NCI-H510A (cell line): ENCODE data around the gene CCNY.
"Not testable (repeated sequence)": the region's sequence is repeated elsewhere in the genome, so short reads cannot be mapped to it uniquely, and the experiment has no call there.

Experiments used
- DNase-seq: peaks from one replicate; lab custom pipeline; 2025; lab: John Stamatoyannopoulos, UW

CCNY gene

DNA sequence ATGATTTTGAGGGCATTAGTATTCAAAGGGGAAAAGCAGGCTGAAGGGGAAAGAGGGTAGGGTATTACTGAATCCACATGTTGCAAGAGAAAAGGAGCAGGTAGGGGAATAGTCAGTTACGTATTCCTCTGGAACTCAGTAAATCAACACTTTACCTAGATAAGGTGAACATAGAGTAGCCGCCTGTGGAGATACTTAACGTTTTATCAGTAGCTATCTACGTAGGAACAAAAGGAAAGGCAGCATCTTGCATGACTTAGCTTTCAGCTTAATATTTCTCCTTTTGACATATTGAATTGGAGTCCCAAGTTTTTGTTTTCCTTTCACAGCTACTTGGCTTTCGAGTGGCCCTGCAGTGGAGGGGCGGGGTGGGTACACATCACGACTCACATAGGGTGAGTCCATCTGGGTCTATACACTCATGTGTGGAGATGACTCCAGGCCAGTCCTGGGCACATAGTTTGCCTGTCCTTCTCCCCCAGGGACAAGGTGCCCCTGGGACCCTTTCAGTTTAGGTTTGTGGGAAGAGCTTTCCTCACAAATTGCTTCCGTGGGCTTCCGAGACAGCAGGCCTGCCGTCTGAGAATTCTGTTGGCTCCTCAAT, 48.1 kb downstream of the CCNY start:
- DNase-seq, result no peak

DNA sequence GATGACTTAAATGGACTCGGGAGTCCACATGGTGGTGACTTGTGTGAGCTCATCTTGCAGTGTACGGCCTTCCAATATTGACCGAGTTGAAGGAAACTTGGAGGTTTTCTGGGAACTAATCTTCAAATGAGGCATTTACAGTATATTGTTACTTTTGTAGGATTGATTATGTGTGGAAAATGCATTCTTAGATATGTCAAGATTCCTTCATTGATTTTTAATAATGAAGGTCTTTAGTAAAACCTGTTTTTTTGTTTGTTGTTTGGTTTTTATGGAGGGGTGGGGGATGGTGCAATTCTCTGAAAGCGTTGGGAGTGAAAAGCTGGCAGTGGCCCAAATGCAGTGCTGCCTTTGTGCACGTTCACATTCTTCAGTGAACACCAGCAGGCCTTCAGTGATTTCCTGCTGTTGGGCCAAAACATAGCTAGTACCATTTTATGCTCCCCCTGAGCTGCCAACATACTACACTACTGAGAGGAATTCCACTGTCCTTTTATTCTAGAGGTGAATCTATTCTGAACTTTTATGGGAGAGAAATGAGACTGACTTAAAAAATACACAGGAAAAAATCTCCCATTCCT, 50.4 kb downstream of the CCNY start:
- DNase-seq, result no peak

DNA sequence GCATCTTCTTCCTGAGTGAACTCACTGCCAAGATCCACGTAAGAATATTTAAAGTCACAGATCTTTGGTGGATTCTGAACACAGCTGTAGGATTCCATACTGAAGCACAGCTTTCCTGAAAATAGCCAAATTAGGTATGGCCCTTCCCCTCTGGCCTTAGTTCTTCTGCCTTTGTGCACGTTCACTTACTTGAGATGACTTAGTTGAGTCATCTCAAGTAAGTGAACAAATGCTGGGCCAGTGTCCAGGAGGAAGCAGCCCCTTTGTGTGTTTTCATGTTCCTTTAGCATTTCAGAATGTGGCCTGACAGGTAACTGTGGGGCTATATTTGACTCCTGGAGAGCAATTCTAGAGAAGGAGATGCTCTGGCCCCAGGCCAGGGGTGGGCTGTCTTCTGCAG, 51.5 kb downstream of the CCNY start:
- DNase-seq, result no peak

DNA sequence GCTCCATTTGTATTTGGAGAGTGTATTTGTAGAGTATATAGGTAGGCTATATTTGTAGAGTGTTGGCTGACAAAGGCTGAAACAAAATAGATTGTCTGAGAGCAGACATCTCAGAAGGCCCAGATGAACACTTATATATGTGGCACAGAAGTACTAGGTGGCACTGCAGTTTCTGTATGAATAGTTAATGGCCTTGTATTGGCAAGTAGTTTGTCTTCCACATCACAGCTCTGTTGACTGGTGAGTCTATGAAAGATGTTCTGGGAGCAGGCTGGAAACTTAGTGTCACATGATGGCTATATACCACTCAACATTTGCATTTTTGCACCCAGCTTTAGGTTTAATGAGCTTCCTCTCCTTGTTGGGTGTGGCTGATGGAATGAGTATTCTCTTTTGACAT, 51.9 kb downstream of the CCNY start:
- DNase-seq, result no peak

DNA sequence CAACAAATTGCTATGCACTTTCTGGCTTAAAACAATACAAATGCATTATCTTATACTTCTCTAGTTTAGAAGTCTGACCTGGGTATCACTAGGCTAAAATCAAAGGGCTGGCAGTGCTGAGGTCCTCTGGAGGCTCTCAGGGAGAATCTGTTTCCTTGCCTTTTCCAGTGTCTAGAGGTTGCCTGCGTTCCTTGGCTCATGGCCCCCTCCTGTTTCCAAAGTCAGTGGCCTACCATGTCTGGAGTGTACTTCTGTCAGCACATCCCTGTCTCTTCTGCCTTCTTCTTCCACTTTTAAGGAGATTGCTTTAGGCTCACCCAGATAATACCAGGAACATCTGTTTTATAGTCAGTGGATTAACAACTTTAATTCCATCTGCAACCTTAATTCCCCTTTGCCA, 52.4 kb downstream of the CCNY start:
- no peak for DNase-seq

DNA sequence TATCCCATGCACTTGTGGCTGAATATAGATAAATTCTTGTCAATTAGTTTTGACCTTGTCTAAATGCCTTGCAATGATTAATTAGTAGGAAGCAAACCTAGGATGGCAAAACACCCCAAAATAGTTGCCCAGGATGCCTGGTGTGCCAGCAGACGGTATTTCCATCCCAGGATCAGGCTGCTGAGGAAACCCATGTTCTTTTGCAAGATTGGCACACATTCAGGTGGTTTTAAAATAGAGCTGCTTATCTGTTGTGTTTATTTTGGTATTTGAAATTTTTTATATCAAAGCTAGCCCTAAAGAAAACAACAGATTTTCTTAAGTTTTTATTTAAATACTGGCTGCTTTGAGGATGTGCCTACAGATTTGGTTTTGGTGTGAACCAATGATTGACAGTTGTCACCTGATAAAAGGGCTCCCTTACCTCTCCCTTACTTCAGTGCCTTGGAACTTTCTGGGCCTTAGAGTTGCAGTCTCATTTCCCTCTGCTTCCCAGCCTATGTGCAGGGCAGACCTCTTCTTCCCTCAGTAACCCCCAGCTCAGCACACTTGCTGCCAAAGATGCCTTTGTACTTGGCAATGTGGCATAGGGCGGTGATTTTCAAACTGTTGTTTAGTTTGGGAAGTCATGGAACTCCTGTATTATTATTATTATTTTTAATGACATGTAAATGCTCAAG, 54.0 kb downstream of the CCNY start:
- DNase-seq, result no peak

DNA sequence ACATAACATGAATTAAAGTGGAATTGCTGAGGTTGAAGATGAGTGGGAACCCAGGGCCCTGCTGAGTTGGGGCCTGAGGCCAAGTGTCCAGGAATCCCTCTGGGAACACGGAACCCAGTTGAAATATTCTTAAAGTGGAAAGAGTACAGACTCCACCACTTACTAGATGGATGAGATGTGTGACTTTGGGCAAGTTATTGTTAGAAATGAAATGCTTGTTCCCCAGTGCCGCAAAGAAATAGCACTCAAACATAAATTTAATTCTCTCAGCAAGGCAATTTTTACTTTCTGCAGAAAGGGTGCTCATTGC, 54.5 kb downstream of the CCNY start:
- no peak for DNase-seq

DNA sequence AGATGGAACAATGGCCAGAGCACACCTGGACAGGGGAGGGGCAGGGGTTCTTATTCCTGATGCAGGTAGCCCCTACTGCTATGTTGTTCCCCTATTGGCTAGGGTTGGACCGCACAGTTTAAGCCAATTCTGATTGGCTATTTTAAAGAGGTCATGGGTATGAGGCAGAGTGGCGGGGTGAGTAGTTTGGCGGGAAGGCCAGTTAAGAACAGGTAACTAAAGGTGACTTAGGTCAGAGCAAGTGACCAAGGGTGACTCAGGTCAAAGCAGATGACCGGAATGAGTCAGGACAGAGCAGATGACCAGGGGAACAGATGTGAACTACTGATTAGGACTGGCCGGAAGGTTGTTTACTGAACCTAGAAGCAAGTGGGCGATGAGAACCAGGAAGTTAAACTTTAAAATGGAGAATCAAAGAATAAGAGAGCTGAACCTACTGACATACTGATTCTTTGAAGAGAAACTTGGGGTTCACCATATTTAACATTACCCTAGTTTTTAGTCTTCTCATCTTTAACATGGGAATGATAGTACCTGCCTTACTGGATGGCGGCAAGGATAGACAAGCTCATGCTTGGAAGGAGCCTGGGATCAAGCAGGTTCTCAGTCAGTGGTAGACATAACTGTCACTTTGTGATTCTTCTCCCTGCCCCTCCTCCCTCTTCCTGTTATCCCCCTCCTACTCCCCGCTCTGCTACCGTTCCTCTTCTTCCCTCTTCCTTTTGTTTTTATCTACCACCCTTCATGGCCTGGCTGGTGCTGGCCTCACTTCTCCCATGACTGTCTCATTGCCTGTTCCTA, 55.0 kb downstream of the CCNY start:
- DNase-seq, result no peak

DNA sequence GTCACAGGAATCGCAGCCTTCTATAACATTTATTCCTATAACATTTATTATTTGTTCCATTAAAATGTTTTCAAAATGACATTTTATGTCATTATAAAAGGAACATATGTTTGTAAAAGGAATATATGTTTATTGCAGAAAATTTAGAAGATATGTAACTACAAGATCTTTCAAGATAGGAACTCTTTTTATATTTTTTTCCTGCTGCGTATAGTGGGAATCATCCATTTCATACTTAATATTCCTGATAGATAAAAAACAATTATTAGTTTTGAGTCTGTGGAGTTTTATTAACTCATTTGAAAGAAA, 55.6 kb downstream of the CCNY start:
- DNase-seq, result no peak

DNA sequence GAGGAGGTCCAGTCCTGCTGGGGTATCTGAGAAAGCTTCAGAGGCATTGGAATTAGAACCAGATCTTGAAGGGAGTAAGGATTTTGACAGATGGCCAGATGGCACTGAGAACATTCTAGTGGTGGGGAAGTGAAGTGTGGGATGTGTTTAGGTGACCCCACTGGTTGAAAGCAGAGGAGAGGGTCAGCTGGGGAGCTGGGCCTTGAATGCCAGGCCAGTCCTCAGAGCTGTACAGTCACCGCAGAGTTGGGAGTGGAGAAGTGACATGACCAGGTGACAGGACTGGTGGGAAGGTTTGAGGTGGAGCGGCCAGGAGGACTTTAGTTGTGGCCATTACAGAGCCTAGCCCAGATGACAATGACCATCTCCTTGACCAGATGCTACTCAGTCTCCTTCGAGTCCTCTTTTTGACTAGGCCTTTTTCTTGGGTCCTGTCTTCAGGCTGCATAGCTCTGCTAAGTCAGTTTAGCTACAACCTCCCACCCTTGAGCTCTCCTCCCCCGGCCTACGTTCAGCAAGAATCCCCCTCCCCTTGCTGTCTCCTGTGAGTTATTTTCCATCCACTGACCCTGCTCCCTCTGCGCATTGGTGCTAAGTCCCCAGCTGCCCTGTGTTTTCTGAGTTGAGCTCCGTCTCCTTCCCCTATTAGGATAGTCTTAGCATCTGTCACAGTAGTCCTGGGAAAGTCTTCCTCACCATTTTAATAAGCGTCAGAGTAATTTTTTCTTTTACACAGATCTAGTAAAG, 56.3 kb downstream of the CCNY start:
- no peak for DNase-seq

DNA sequence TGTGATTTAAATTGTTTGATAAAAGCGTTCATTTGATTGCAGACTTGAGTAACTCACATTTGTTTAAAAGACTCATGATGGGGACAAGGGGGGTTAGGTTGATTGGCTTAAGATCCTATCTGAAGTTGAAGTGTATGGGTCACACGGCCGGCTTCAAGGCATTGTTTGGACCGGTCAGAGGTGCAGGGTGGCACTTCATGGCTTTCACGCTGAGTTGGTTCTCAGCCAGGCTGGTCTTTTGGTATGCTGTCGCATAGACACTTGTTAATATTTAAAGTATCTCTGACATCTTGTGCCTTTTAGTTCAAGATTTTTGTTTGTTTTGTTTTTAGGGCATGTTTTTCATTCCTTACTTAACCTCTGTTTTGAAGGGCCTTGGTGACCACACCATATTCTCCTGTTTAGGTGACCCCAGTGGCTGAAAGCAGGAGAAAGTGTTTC, 58.1 kb downstream of the CCNY start:
- DNase-seq, result no peak

DNA sequence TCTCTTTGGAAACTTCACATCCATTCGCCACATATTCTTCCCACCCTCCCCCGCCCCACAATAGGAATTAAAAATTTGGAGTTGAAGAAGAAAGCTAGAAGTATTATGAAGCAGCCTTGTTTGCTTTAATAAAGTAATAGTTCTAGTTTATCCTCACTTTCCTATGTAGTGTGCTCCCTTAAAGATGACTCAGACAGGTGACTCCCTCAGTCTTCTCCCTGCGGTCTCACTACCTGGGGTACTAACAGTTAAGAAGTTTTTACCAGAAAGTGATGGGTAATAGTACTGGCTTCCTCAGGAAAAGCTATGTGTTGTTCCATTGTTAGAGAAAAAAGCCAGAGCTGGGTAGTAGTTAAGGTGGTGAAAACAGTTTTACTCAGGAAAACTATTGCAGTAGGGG, 58.6 kb downstream of the CCNY start:
- no peak for DNase-seq

DNA sequence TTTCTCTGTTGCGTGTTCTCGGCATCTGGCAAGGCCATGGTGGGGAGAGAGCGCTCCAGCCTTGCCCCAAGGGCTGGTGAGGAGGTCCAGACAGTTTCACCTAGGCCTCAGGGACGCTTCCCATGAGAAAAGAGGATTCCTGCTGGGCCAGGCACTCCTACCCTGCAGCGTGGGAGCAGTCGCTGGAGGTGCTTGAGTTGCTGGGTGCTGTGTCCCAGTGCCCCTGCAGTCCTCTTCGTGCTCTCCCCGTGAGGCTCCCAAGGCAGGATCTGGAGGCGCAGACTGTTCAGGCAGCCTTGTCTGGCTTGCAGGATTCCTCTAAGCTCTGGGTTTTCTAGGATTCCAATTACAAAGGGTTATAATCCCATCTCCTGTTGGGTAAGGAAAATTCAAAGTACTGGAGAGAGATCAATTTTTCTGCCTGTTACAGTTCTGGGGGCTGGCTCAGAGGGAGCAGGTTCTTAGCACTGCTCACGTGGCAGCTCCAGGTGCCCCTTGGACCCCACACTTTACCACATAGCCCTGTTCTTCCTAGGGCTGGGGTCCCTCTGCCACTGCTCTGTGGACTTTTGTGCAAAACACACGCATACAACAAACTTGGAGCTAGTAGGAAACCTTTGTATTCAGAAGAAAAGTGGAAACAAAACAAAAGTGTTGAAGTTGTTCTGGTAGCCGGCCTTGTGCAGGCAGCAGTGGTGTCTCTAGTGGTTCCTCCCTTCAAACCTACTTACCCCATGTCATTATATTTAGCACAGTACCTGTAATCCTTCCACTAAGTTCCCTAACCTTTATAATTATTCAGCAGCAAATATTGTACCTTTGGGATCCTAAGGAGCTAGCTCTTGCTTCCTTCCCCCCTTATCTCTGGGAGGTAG, 60.5 kb downstream of the CCNY start:
- DNase-seq, result no peak

DNA sequence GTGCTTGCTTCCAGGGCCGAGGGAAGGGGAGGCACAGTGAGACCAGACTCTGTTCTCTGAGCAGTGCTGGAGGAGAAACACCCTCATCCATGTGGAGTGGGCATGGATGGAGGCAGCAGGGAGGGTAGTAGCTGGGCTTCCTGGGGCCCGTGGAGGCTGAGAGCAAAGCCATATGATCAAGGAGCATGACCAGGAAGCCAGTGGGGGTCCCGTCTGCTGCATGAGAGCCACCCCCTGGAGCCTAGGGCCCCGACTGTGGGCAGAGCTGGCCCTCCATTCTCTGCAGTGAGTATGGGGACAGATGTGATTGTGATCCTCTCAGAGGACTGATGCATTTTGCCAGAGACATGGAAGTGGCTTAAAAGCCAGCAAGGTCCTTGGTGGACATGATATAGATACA, 61.6 kb downstream of the CCNY start:
- no peak for DNase-seq

DNA sequence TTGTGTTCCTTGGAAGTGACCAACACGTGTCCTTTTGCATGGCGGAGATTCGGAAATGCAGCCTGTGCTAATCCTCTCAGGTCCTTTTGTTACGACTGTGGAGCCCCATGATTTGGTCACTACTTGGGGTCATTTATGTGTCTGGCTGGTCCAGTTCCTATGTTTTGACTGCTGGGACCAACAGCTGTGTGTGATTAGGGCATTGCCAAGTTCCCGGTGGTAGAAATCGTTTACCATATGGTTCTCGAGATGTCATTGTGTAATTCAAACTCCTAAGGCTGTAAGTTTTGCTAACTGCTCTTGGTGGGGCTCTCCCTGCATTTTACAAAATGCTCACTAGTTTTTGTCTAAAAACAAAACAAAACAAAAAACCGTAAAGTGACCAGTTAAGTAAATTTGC, 62.0 kb downstream of the CCNY start:
- DNase-seq, result no peak

DNA sequence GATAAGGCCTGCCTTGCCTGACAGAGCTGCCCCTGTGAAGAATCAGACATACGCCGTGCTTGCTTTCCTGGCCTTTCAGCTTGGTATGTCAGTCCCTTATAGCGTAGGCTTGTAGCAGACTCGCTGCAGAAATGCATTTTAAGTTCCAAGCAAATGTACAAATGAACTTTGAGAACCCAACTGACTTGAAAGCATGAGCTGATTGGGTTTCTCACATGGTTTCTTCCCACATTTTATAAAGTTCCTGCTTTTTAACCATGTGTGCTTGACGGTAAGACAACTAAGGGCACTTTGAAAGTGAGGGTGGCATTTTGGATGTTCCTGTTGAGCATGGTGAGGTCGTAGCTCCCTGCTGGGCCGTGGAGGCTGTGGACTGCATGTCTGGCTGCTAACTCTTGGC, 62.6 kb downstream of the CCNY start:
- no peak for DNase-seq

DNA sequence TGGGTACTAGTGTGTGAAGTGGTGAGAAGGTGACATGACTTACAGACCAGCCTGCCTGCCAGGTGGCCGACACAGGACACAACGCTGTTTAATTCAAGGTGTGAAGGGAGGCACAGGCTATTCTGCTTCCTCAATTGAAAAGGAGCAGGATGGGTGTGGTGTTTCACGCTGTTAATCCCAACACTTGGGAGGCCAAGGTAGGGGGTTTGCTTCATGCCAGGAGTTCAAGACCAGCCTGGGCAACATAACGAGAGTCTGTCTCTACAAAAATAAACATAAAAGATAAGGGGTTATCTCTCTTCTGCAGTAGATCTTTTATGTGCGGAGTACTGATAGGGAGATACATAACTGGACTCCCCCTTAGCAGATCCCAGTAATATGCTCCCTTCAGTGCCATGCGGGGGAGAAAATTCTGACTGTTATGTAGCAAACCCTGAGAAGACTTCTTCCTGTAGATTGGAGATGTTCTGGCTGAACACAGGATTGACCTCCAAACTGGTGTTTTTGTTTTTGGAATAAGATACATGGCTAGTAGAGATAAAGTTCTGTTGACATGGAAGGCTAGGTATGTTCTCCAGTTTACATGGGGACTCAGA, 63.2 kb downstream of the CCNY start:
- no peak for DNase-seq

DNA sequence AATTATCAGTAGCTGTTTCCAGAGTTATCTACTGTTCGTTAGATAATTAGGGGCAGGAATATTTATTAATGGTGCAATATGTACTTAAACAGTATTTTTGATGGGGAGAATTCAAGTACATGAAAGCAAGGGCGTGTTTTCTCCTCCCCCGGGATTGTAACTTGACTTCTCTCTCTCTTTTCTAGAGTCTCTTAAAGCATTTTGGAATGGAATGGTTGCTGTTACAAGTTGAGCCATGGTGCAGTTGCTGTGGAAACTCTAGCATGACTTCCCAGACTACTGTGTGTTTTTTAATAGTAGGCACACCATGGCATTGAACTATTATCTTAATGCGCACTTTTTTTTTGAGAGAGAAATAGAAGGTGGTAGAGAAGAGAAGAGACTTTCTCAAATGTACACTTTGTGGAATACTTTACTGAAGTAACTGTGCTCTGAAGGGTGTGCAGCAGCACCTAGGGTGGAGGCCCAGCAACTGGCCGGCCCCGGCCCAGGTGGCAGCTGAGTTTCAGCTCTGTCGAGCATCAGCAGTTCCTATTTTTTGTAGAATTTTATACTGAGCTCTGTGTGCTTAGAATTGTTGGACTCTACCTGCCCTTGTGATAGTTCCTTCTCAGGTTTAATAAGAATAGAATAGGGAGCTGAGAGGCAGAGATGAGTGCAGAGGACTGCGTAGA, 64.4 kb downstream of the CCNY start:
- no peak for DNase-seq

DNA sequence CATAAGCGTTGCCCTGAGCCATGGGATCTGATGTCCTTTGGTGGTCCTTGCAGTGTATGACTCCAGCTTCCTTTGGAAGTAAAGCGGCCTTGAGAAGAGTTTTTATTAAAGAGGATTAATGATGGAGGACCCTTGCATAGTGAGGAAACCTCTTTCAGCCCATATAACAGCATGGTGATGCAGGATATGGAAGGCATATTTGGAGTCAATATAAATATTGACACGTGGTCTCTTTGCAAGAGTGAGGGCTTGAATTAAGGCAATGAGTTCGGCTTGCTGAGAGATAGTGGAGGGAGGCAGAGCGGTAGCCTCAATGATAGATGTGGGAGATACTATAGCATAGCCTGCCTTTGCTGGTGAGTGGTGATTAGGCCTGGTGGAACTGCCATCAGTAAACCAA, 67.2 kb downstream of the CCNY start:
- DNase-seq, result not testable (repeated sequence)

DNA sequence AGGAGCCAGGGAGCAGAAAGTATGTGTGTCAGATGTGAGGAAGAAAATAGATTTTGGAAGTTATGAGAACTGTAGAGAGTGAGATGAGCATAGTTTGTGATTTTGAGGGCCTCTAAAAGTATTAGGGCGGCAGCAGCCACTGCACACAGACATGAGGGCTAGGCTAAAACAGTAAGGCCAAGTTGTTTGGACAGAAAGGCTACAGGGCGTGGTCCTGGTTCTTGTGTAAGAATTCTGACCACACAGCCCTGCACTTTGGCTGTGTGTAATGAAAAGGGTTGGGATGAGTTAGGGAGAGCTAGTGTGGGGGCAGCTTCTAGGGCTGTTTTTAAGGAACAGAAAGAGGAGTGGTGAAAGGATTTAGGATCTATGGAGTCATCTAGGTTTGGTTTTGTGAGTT, 67.8 kb downstream of the CCNY start:
- DNase-seq, result not testable (repeated sequence)
